K562 (cell line): Measurements from ENCODE around the gene RBM5. TPM values are rescaled to one million over a fixed set of nuclear protein-coding genes. Genes with fewer than 3 reads are reported as not detected.

ENCODE experiments used
- BRD4 ChIP-seq: fragments of 200-600 bp; sonication (generic); IDR thresholded peaks from 2 replicates; pipeline ENCODE4 v1.6.1; 2017; ENCODE audit warnings: inconsistent platforms
- CBFA2T3 ChIP-seq: fragments of 450-650 bp; IDR thresholded peaks from 2 replicates; pipeline ENCODE4 v1.6.1; 2017
- CREBBP ChIP-seq: IDR thresholded peaks from one replicate; pipeline ENCODE4 v1.6.1; 2012; ENCODE audit warnings: low read depth, mild to moderate bottlenecking, control low read depth, inconsistent platforms, low read length
- ELK3 ChIP-seq: fragments of 450-650 bp; formaldehyde crosslinking; IDR thresholded peaks from 2 replicates; pipeline ENCODE4 v1.4.0; 2020; ENCODE audit warnings: mild to moderate bottlenecking
- ETV5 ChIP-seq: sonication (generic); formaldehyde crosslinking; IDR thresholded peaks from 2 replicates; pipeline ENCODE4 v1.4.0; 2020; ENCODE audit warnings: low read depth, mild to moderate bottlenecking, missing genetic modification reagents
- FOS ChIP-seq: IDR thresholded peaks from 3 replicates; pipeline ENCODE4 v1.6.1; 2011; ENCODE audit not compliant: insufficient read length; ENCODE audit errors: extremely low read depth
- HBP1 ChIP-seq: fragments of 450-650 bp; formaldehyde crosslinking; IDR thresholded peaks from 2 replicates; pipeline ENCODE4 v1.4.0; 2022; ENCODE audit warnings: missing genetic modification characterization
- HNRNPK ChIP-seq: fragments of 200-400 bp; formaldehyde crosslinking; IDR thresholded peaks from one replicate; pipeline ENCODE4 v1.6.1; 2018; ENCODE audit warnings: mild to moderate bottlenecking, low read depth, low read length; ENCODE audit not compliant: poor library complexity, severe bottlenecking
- HNRNPUL1 ChIP-seq: fragments of 200-400 bp; formaldehyde crosslinking; IDR thresholded peaks from 2 replicates; pipeline ENCODE4 v1.6.1; 2017; ENCODE audit warnings: low read length
- KAT7 ChIP-seq: sonication (generic); formaldehyde crosslinking; IDR thresholded peaks from 2 replicates; pipeline ENCODE4 v1.8.0; 2022; ENCODE audit warnings: missing genetic modification reagents, mild to moderate bottlenecking, borderline replicate concordance
- POLR3A ChIP-seq: IDR thresholded peaks from 2 replicates; pipeline ENCODE4 v1.6.1; 2011; ENCODE audit warnings: borderline replicate concordance, mild to moderate bottlenecking, moderate library complexity; ENCODE audit not compliant: insufficient read length, insufficient read depth; ENCODE audit errors: extremely low read depth
- RBBP5 ChIP-seq: fragments of 200-600 bp; sonication (generic); IDR thresholded peaks from 2 replicates; pipeline ENCODE4 v1.6.1; 2012; ENCODE audit warnings: borderline replicate concordance, mild to moderate bottlenecking, low read length, control low read depth, inconsistent platforms; ENCODE audit not compliant: insufficient read depth, poor library complexity, severe bottlenecking
- REST ChIP-seq, 2 experiments: fragments of 450-650 bp; formaldehyde crosslinking in 1 of 2; IDR thresholded peaks; 2 replicates each; pipeline versions ENCODE4 v1.4.0 to v1.6.1; 2014 to 2020; ENCODE audit warnings: mild to moderate bottlenecking in 2 of 2, borderline replicate concordance in 1 of 2, low read depth in 1 of 2
- SRF ChIP-seq, 2 experiments: fragments of 250-450, 450-650 bp in 1 of 2; sonication (Bioruptor Pico) in 1 of 2; sonication (generic) in 1 of 2; formaldehyde crosslinking; IDR thresholded peaks; 2 replicates each; pipeline versions ENCODE4 v1.5.0 to v1.5.1; 2020 to 2022; ENCODE audit warnings: mild to moderate bottlenecking in 1 of 2, missing genetic modification reagents in 1 of 2
- TAF15 ChIP-seq: fragments of 200-400 bp; formaldehyde crosslinking; IDR thresholded peaks from 2 replicates; pipeline ENCODE4 v1.6.1; 2017; ENCODE audit warnings: mild to moderate bottlenecking, low read depth, low read length, moderate library complexity
- TAL1 ChIP-seq: fragments of 450-650 bp; IDR thresholded peaks from 2 replicates; pipeline ENCODE4 v1.6.1; 2016; ENCODE audit warnings: mild to moderate bottlenecking
- ZNF436 ChIP-seq: fragments of 250-450, 450-650 bp; sonication (Bioruptor Pico); formaldehyde crosslinking; IDR thresholded peaks from 2 replicates; pipeline ENCODE4 v1.7.0; 2020; ENCODE audit warnings: mild to moderate bottlenecking
- ZSCAN32 ChIP-seq: fragments of 450-650 bp; formaldehyde crosslinking; IDR thresholded peaks from 2 replicates; pipeline ENCODE4 v1.4.0; 2020; ENCODE audit warnings: mild to moderate bottlenecking, moderate library complexity
- polyA plus RNA-seq, 8 experiments: library from polyadenylated mRNA; depleted of rRNA in 4 of 8; stranded (reverse) in 5 of 8; unstranded in 3 of 8; fragments of >200 nt; fragmentation: Nextera tagmentation in 2 of 8; fragmentation: Illumina TruSeq in 1 of 8; extraction: Ambion mirVana in 2 of 8; extraction: Trizol in 1 of 8; gene quantifications; 2 replicates each; pipeline versions ENCODE4 v1.2.1 to v1.2.3, GENCODE V29; 2011 to 2014; ENCODE audit warnings: inconsistent platforms in 1 of 8, missing spikeins in 1 of 8
- total RNA-seq, 7 experiments: library from RNA; depleted of rRNA in 6 of 7; stranded (reverse); fragments of >200 nt in 6 of 7; fragmentation: Illumina TruSeq in 2 of 7; extraction: Trizol in 2 of 7; gene quantifications; 2 replicates each; pipeline versions ENCODE4 v1.2.1 to v1.2.3, GENCODE V29; 2011 to 2021; ENCODE audit warnings: low replicate concordance in 1 of 7

The RBM5 gene
- total and polyA plus RNA-seq, 9 of the 15 experiments (the other 6 are each of a cell fraction or from before 2014, with no cell fraction given): 24.5 to 153 (median 81.6) TPM

- TF ChIP-seq RBBP5 (peak; percentile 55), ELK3 (no peak), HNRNPK (no peak), SRF (CRISPR knock-in tag; IDR thresholded peaks at IDR 0.05) (no peak), HNRNPUL1 (no peak), CREBBP (no peak), TAL1 (no peak), ETV5 (no peak), ZSCAN32 (no peak), POLR3A (no peak), HBP1 (CRISPR knock-in tag) (no peak), REST (IDR thresholded peaks at IDR 0.05; ENCODE audit: borderline replicate concordance) (peak; percentile 18; the same call in 1 of the 2 replicates), REST (CRISPR knock-in tag; IDR thresholded peaks at IDR 0.05; ENCODE audit: low read depth) (no peak), FOS (no peak), KAT7 (CRISPR knock-in tag) (no peak), BRD4 (no peak), TAF15 (no peak), CBFA2T3 (no peak), ZNF436 (CRISPR knock-in tag) (no peak)
These were observed 66.2 kb downstream of the RBM5 start, which contains the start of gene SEMA3F (continued) for GRCh38 chr3:50154840-50155490.
